Putamen (tissue), 1 donor: Measurements from ENCODE around the gene TSSK6.

Experiments used
- DNase-seq: peaks from one replicate; pipeline ENCODE4 v3.0.0-alpha.2; 2016; ENCODE audit warnings: low spot score

Gene TSSK6

GRCh38 chr19:19544954-19545591 lies 29.7 kb upstream of the TSSK6 start:
- DNase-seq = no peak

DNA sequence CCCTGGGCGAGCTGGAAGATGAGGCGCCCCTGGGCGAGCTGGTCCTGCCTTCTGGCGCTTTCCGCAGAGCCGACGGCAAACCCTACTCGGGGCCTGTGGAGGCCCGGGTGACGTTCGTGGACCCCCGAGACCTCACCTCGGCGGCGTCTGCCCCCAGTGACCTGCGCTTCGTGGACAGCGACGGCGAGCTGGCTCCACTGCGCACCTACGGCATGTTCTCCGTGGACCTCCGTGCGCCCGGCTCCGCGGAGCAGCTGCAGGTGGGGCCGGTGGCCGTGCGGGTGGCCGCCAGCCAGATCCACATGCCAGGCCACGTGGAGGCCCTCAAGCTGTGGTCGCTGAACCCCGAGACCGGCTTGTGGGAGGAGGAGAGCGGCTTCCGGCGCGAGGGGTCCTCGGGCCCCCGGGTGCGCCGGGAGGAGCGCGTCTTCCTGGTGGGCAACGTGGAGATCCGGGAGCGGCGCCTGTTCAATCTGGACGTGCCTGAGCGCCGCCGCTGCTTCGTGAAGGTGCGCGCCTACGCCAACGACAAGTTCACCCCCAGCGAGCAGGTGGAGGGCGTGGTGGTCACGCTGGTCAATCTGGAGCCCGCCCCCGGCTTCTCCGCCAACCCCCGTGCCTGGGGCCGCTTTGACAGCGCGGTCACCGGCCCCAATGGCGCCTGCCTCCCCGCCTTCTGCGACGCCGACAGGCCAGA lies 29.1 kb upstream of the TSSK6 start:
- DNase-seq = no peak

GRCh38 chr19:19543640-19544039 lies 28.3 kb upstream of the TSSK6 start:
- DNase-seq = no peak

DNA sequence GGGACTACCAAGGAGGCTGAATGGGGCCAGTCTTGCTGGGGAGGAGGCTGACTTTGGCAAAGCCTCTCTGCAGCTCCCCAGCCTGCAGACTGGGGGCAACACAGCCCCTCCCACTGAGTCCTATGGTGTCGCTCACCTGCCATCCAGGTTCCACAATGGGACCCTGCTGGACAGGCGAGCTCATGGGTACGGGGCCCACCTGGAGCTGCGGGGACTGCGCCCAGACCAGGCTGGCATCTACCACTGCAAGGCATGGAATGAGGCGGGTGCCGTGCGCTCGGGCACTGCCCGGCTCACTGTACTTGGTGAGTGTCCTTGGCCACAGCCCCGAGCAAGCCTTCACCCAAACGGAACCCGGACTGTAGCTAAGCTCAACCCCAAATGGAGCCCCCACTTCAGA lies 27.8 kb upstream of the TSSK6 start:
- no peak for DNase-seq

- DNase-seq = no peak
These were observed 27.2 kb upstream of the TSSK6 start for GRCh38 chr19:19542507-19542906.

DNA sequence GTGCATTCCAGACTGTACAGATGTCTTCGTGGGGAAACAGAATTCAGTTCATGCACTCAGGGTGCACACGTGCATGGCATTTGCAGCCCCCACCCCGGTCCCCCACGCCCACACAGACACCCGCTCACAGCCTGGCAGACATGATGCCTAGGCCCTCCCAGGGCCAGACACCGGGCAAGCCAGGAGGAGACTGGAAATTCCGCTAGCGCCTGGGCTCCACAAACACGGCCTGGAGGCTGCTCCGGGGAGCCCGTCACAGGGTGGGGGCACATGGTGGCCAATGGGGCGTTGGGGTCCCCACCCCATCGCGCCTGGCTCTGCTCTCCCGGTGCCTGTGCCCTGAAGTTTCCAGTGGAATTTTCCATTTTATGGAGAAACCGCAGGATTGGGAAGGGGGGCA lies 26.3 kb upstream of the TSSK6 start:
- no peak for DNase-seq

GRCh38 chr19:19540715-19541515 lies 25.6 kb upstream of the TSSK6 start:
- DNase-seq = no peak

GRCh38 chr19:19540064-19540714 lies 24.8 kb upstream of the TSSK6 start:
- DNase-seq = peak; percentile 30

DNA sequence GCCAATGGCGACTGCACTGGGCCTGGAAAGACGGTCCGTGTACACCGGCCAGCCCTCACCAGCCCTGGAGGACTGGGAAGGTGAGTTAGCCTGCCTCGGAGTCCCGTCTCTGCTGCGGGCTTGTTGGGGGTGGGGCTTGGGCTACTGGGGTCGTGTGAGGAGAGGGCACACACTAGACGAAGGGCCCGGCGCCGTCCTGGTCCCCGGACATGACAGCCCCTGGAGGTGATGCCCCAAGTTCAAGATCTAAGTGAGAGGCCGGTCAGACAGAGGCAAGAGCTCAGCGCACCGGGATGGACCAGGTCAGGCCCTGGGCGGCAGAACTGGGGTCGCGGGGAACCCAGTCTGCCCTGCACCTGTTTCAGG lies 24.3 kb upstream of the TSSK6 start:
- no peak for DNase-seq

DNA sequence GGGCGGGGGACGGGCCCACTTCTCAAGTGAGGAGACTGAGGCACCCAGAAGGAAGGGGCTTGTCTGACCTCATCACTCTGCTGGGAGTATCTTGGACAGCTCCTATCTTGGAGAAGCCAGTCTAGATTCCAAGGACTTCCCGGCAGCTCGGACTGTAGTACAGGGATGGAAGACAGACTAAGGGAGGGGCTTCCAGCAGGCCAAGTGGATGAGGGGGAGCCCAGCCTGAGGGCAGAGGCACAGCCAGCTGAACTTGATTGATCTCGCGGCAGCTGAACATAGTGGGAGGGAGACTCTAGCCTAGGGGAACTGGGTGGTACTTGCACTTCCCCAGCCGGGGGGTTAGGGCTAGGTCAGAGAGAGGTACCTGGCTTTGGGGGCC lies 23.4 kb upstream of the TSSK6 start:
- no peak for DNase-seq

GRCh38 chr19:19538061-19538784 lies 22.9 kb upstream of the TSSK6 start, which contains the start of gene CILP2:
Gene CILP2, plus strand, starts transcription at chr19:19538265. Its CDS starts 85 bp downstream, at chr19:19538350.
- DNase-seq = no peak

DNA sequence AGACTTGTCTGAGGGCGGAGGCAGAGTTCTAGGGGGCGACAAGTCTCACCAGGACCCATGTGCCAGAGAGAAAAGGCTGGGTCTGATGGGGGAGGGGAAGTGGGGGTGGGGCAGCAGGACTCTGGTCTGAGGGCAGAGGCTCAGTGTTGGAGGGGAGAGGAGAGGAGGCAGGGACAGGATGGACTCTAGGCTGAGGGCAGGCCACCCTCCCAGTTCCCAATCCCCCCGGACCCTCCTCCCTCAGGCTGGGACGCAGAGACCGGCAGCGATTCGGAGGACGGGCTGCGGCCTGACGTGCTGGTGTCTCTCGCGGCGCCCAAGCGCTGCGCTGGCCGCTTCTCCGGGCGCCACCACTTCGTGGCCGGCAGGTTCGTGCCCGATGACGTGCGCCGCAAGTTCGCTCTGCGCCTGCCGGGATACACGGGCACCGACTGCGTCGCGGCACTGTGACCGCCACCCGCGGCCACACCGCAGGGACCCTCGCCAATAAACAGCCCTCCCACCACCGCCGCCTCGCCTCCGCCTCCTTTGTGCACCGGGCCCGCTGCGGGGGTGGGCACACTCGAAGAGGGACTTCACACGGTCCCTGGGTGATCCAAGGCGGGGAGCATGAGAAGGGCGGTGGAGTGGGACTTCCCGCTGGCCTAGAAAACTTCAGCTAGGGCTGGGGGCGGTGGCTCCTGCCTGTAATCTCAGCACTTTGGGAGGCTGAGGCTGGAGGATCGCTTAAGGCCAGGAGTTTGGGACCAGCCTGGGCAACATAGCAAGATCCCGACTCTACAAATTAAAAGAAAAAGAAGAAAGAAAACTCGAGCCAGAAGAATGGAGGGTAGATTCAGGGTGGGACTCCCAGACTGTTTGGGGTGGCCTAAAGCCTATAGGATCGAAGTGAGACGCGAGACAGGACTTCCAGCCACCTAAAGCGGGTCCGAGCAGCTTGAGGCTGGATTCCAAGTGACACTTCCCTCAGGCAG lies 22.0 kb upstream of the TSSK6 start:
- DNase-seq = no peak

DNA sequence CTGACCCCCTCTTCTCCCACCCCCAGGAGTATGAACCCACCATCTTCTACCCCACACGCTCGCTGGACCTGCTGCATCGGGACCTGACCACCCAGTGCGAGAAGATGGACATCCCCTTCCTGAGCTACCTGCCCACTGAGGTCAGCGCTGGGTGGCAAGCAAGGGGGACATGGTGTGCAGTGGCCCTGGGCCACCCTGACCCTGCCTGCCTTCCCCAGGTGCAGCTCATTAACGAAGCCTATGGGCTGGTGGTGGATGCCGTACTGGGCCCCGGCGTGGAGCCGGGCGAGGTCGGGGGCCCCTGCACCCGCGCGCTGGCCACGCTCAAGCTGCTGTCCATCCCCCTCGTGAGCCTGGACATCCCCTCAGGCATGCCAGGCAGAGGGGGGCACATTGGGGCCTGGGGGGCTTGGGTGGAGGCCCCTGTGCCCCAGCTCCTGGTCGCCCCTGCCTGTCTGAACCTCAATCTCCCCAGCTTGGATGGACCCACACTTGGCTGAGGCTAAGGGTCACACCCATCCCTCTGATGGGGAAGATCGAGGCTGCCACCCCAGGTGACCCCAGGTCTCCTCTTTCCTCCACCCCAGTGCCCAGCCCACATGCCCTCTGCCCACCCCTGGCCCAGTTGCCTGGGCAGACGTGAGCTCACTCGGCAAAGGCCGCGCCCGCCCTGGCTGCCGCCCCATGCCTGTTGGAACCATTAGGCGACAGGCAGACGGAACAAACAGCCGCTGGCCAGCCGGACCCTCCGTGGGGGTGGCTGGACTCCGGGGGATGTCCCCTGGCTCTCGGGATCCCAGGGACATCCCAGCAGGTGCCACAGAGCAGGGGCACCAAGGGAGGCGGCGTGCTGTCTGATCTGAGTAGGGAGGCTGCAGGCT lies 20.2 kb upstream of the TSSK6 start:
- DNase-seq = no peak

GRCh38 chr19:19534556-19535265 lies 19.4 kb upstream of the TSSK6 start:
- no peak for DNase-seq

DNA sequence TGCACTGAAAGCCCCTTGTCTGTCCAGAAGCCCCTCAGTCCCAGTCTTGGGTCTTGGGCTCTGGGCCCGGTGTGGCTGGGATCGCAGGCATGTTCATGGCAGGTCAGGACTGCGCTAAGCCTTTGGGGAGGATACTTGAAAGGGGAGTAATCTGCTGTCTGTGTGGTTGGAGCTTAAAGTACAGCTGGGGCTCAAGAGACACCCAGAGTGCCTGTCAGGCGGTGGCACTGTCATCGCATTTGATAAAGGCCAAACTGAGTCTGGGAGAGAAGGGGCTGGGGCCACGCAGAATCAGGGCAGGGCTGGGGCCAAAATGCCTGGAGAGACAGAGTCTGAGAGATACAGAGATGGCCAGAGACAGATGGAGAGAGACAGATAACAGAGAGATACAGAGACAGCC lies 18.5 kb upstream of the TSSK6 start:
- DNase-seq = no peak

DNA sequence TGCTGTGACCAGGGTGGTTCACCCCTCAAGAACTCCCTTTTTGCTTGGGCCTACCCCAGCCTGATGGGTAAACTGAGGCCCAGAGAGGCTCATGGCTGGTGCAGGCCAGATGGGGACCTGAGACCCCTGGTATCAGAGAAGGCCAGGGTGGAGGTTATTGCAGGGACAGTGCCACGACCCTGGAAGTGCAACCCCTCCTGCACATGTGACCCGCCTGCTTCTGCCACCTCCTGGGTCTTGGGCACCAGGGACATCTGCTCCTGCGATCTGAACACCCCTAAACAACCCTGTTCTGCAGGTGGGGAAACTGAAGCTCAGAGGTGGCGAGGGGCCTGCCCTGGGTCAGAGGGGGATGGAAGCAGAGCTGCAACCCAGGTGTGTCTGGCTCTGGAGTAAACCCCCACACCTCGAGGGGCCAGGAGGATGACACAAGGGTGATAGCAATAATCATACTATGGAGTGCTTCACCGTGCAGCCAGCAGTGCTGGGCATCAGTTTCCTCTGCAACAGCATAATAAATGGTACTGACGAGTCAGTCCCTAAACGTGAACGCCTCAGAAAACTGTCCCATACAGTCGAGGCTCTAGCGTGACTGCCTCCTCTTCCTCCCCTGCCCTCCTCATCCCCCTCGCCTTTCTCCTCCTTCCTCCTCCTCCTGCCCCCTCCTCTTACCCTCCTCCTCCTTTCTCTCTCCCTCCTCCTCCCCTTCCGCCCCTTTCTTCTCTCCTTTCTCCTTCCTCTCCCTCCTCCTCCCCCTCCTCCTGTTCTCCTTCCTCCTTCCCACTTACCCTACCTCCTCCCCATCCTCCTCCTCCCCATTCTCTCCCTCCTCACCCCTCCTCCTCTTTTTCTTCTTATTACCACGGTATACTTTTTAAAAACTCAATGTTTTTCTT lies 17.7 kb upstream of the TSSK6 start:
- DNase-seq = no peak

GRCh38 chr19:19531951-19532805 lies 16.8 kb upstream of the TSSK6 start:
- peak; percentile 64 for DNase-seq
